AG04449 (cell line): ENCODE results near the gene CYSRT1.

Experiments
- CTCF ChIA-PET: fragments of 350-600 bp; formaldehyde crosslinking; extraction: SDS; loops from one replicate; lab custom pipeline; 2021; ENCODE audit warnings: antibody characterized with exemption; lab: Yijun Ruan, JAX
- POLR2A ChIA-PET: fragments of 400-600, 350-600 bp; formaldehyde crosslinking; extraction: SDS; loops from one replicate; lab custom pipeline; 2020; ENCODE audit warnings: antibody characterized with exemption, inconsistent platforms; lab: Yijun Ruan, JAX
- DNase-seq: peaks from one replicate; pipeline ENCODE4 v3.0.0-alpha.2; 2010; ENCODE audit warnings: low read depth, low spot score
- H3K4me3 ChIP-seq: 2 replicates; pipeline ENCODE4 v1.5.1; 2011; ENCODE audit warnings: low read depth, mild to moderate bottlenecking, control low read depth, low read length
- CTCF ChIP-seq: IDR thresholded peaks from one replicate; pipeline ENCODE4 v1.5.1; 2011; ENCODE audit warnings: mild to moderate bottlenecking, moderate library complexity, low read length, control low read depth, inconsistent platforms; ENCODE audit not compliant: insufficient read depth; ENCODE audit errors: missing control alignments

CYSRT1 gene

DNA sequence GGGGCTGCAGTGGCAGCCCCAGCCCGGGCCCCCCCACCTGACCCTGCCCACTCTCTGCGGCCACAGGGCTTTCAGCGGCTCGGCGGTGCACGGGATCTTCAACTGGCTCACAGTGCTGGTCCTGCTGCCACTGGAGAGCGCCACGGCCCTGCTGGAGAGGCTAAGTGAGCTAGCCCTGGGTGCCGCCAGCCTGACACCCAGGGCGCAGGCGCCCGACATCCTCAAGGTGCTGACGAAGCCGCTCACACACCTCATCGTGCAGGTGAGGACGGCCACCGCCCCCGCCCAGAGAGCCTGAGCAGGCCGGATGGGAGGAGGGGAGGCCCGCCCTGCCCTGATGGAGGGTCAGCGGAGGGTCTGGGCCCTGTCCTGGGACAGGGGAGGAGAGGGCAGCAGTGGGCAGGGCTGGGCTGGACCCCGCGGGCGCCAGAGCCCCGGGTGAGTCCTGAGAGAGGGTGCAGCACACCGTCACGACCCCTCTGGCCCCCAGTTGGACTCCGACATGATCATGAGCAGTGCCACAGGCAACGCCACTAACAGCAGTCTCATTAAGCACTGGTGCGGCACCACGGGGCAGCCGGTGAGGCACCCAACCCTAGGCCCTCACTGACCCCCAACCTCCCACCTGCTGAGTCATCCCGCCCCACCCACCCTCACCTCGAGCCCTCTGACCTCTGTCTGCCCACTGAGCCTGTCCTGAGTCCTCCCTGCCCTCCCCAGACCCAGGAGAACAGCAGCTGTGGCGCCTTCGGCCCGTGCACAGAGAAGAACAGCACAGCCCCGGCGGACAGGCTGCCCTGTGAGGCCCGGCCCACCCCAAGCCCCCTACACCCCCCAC, 8.4 kb downstream of the CYSRT1 start:
- no peak overlapping the region for H3K4me3 ChIP-seq
- no peak for TF ChIP-seq CTCF
- no peak for DNase-seq
- ChIA-PET CTCF (interaction anchor here (8.1 kb wide), 1 partner anchor 8 kb away, joined by 139 read pairs; the partner anchor contains the start of genes CYSRT1, RNF208 and RNF224), POLR2A (no interaction called here)

DNA sequence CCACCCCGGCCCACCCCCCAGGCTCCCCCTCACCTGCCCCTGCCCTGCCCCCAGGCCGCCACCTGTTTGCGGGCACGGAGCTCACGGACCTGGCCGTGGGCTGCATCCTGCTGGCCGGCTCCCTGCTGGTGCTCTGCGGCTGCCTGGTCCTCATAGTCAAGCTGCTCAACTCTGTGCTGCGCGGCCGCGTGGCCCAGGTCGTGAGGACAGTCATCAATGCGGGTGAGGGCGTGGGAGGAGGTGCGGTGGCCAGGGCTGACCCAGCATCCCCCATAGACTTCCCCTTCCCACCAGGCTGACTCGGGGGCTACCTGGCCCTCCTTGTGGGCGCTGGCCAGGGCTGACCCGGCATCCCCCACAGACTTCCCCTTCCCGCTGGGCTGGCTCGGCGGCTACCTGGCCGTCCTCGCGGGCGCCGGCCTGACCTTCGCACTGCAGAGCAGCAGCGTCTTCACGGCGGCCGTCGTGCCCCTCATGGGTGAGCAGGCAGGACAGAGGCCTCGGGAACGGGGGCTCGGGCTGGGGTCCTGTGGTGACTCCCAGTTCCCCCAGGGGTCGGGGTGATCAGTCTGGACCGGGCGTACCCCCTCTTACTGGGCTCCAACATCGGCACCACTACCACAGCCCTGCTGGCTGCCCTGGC, 9.2 kb downstream of the CYSRT1 start:
- DNase-seq = no peak
- H3K4me3 ChIP-seq = no peak overlapping the region
- ChIA-PET POLR2A (interaction anchor here (1.0 kb wide), 1 partner anchor 11 kb away, joined by 3 read pairs; no protein-coding TSS in a partner anchor), CTCF (interaction anchor here (1.0 to 8.1 kb wide), 3 partner anchors 9 to 57 kb away, joined by 3 to 139 read pairs (median 6); partner anchors contain the start of genes CYSRT1, RNF208 and RNF224)
- TF ChIP-seq CTCF = no peak

DNA sequence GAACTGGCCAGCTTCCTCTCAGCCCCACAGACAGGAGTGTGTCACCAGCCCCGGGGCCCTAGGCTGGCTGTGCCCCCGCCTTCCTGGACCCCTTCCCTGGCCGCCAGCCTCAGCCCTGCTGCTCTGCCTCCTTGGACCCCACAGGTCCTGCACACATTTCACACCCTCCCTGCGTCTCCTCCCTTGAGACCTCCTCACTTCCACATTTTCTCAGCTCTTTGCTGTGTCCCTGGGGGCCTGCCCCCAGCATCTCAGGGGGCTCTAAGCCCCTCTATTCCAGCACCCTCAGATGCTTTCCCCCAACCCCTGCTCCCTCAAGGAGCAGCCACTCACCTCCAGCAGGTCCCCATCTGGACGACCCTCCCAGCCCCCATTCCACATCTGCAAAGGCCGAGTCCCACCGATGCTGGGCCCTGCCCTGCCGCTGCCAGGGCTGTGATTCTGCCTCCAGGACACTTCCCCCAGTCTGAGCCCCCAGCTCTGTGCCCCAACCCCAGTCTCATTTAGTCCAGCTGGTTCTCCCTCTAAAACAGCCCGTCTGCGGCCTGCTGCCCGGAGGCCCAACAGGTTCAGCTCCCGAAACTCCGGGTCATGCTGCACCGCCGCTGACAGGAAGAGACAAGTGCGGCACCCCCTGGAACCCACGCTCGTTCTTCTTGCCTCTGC, 9.9 kb downstream of the CYSRT1 start:
- no peak overlapping the region for H3K4me3 ChIP-seq
- DNase-seq = no peak
- TF ChIP-seq CTCF = no peak
- CTCF ChIA-PET = interaction anchor here (0.7 to 8.1 kb wide), 5 partner anchors 10 to 58 kb away, joined by 3 to 139 read pairs (median 4); partner anchors contain the start of genes CYSRT1, NDOR1, RNF208 and RNF224
- POLR2A ChIA-PET = interaction anchor here (1.0 kb wide), 1 partner anchor 12 kb away, joined by 3 read pairs; no protein-coding TSS in a partner anchor

GRCh38 chr9:137235424-137236237, 10.7 kb downstream of the CYSRT1 start:
- ChIA-PET CTCF (interaction anchor here (0.6 to 8.1 kb wide), 30 partner anchors 10 to 447 kb away, joined by 3 to 139 read pairs (median 6); partner anchors contain the start of genes CYSRT1, DPP7, MAN1B1 and NDOR1), POLR2A (interaction anchor here (1.0 kb wide), 1 partner anchor 12 kb away, joined by 3 read pairs; no protein-coding TSS in a partner anchor)
- TF ChIP-seq CTCF = no peak
- DNase-seq = no peak
- no peak overlapping the region for H3K4me3 ChIP-seq

GRCh38 chr9:137236238-137236935, 11.4 kb downstream of the CYSRT1 start:
- CTCF ChIA-PET = interaction anchor here (0.6 to 8.1 kb wide), 59 partner anchors 9 to 449 kb away, joined by 3 to 139 read pairs (median 4); partner anchors contain the start of genes CYSRT1, DPP7, EXD3 and LRRC26
- DNase-seq = no peak
- peak; percentile 98 for TF ChIP-seq CTCF
- no peak overlapping the region for H3K4me3 ChIP-seq
- POLR2A ChIA-PET = interaction anchor here (1.0 kb wide), 1 partner anchor 13 kb away, joined by 3 read pairs; no protein-coding TSS in a partner anchor
